Activated CD4-positive, alpha-beta T cell treated with anti-CD3 and anti-CD28 coated beads for 36 hours (primary cell): ENCODE measurements around the gene C9orf153. TPM values are rescaled to one million over a fixed set of nuclear protein-coding genes. Genes with fewer than 3 reads are reported as not detected.
A peak's percentile ranks its signal among the peaks of the same experiment; 100 is the strongest.

Experiments used
- ATAC-seq: fragments of 200-7000 bp; cut with Tn5 transposase; one replicate; pipeline ENCODE4 v1.10.0; 2021; ENCODE audit warnings: mild to moderate bottlenecking, moderate library complexity
- CTCF ChIA-PET: fragments of 350-600 bp; sonication (Branson Sonifier 250); formaldehyde crosslinking; loops from one replicate; lab custom pipeline; 2021; ENCODE audit warnings: antibody characterized with exemption; lab: Charles Lee
- POLR2A ChIA-PET: fragments of 350-600 bp; sonication (Branson Sonifier 250); formaldehyde crosslinking; loops from one replicate; lab custom pipeline; 2021; ENCODE audit warnings: antibody characterized with exemption, inconsistent platforms; lab: Charles Lee
- DNase-seq: peaks from one replicate; pipeline ENCODE4 v3.0.0-alpha.2; 2020
- H3K27ac Mint-ChIP-seq: one replicate; pipeline ENCODE4 v1.8.0; 2021; ENCODE audit warnings: mixed read lengths
- H3K27me3 Mint-ChIP-seq: one replicate; pipeline ENCODE4 v1.8.0; 2021; ENCODE audit warnings: mixed read lengths
- H3K36me3 Mint-ChIP-seq: one replicate; pipeline ENCODE4 v1.8.0; 2021; ENCODE audit warnings: low read depth, mixed read lengths
- H3K4me1 Mint-ChIP-seq: one replicate; pipeline ENCODE4 v1.8.0; 2021; ENCODE audit warnings: mixed read lengths
- H3K4me3 Mint-ChIP-seq: one replicate; pipeline ENCODE4 v1.8.0; 2021; ENCODE audit warnings: mild to moderate bottlenecking, moderate library complexity, mixed read lengths
- H3K9me3 Mint-ChIP-seq: one replicate; pipeline ENCODE4 v1.8.0; 2021; ENCODE audit warnings: low read depth, mixed read lengths
- intact Hi-C, 2 experiments: fragments of 100-400 bp; cut with DNase I in 1 of 2; cut with micrococcal nuclease in 1 of 2; formaldehyde crosslinking; loops; one replicate each; pipeline versions ENCODE4 v1.14.2 to v1.15.1; 2022 to 2024; cut with DNase I, micrococcal nuclease
- total RNA-seq, 2 experiments: library from RNA; stranded (reverse); gene quantifications; one replicate each; pipeline ENCODE4 v1.2.3, GENCODE V29; 2021

C9orf153 gene
- total RNA-seq, 2 experiments from 2014 or later, result 0.25 to 0.46 TPM

- intact Hi-C loops, result loop anchor here in 1 of 2 experiments (2.0 to 5.0 kb wide), 2 partner anchors 36 to 422 kb away; no protein-coding TSS in a partner anchor
- ChIA-PET POLR2A (no interaction called here), CTCF (interaction anchor here (0.6 to 1.1 kb wide), 5 partner anchors 9 to 604 kb away, joined by 3 to 6 read pairs (median 3); no protein-coding TSS in a partner anchor)
- Mint-ChIP-seq H3K9me3 (no peaks in the 10 kb centered on the region), H3K4me3 (no peak overlapping the region), H3K27me3 (no peaks in the 10 kb centered on the region), H3K4me1 (peaks cover 5% of the 10 kb centered on the region), H3K27ac (no peak overlapping the region), H3K36me3 (no peaks in the 10 kb centered on the region)
- ATAC-seq (no peak), DNase-seq (no peak)
Measured at GRCh38 chr9:86238861-86239770, 20.3 kb downstream of the C9orf153 start.

- CTCF ChIA-PET, result no interaction called here
- no peak overlapping the region for H3K27ac Mint-ChIP-seq
- no peaks in the 10 kb centered on the region for H3K4me1 Mint-ChIP-seq
- no peaks in the 10 kb centered on the region for H3K27me3 Mint-ChIP-seq
- H3K4me3 Mint-ChIP-seq, result no peak overlapping the region
- H3K36me3 Mint-ChIP-seq, result no peaks in the 10 kb centered on the region
- intact Hi-C loops, result no loop called here
- POLR2A ChIA-PET, result no interaction called here
- ATAC-seq, result no peak
- no peaks in the 10 kb centered on the region for H3K9me3 Mint-ChIP-seq
- no peak for DNase-seq
Measured at GRCh38 chr9:86230858-86231257, 28.6 kb downstream of the C9orf153 start.

GRCh38 chr9:86222667-86223066 is 36.8 kb downstream of the C9orf153 start:
- no peak overlapping the region for H3K27ac Mint-ChIP-seq
- H3K4me3 Mint-ChIP-seq, result no peak overlapping the region
- H3K27me3 Mint-ChIP-seq, result no peaks in the 10 kb centered on the region
- H3K36me3 Mint-ChIP-seq, result no peaks in the 10 kb centered on the region
- no peak for DNase-seq
- H3K4me1 Mint-ChIP-seq, result no peaks in the 10 kb centered on the region
- H3K9me3 Mint-ChIP-seq, result no peaks in the 10 kb centered on the region
- intact Hi-C loops, result no loop called here
- ATAC-seq, result no peak
- POLR2A ChIA-PET, result no interaction called here
- CTCF ChIA-PET, result no interaction called here

- Mint-ChIP-seq H3K36me3 (no peaks in the 10 kb centered on the region), H3K4me3 (no peak overlapping the region), H3K27me3 (no peaks in the 10 kb centered on the region), H3K27ac (no peak overlapping the region), H3K9me3 (no peaks in the 10 kb centered on the region), H3K4me1 (no peaks in the 10 kb centered on the region)
- DNase-seq (no peak), ATAC-seq (no peak)
- ChIA-PET CTCF (interaction anchor here (0.6 to 5.6 kb wide), 2 partner anchors 17 to 414 kb away, joined by 3 to 20 read pairs; no protein-coding TSS in a partner anchor), POLR2A (interaction anchor here (0.6 to 0.7 kb wide), 2 partner anchors 18 to 47 kb away, joined by 3 read pairs; no protein-coding TSS in a partner anchor)
- intact Hi-C loops, result no loop called here
Measured at GRCh38 chr9:86219606-86220005, 39.9 kb downstream of the C9orf153 start.

GRCh38 chr9:86217076-86217755 is 42.2 kb downstream of the C9orf153 start:
- Mint-ChIP-seq H3K4me3 (no peak overlapping the region), H3K9me3 (no peaks in the 10 kb centered on the region), H3K27ac (no peak overlapping the region), H3K4me1 (no peaks in the 10 kb centered on the region), H3K27me3 (no peaks in the 10 kb centered on the region), H3K36me3 (no peaks in the 10 kb centered on the region)
- CTCF ChIA-PET, result interaction anchor here (5.6 kb wide), 1 partner anchor 14 kb away, joined by 20 read pairs; no protein-coding TSS in a partner anchor
- intact Hi-C loops, result no loop called here
- POLR2A ChIA-PET, result no interaction called here
- DNase-seq, result no peak
- ATAC-seq, result no peak

- DNase-seq (no peak), ATAC-seq (no peak)
- no peaks in the 10 kb centered on the region for H3K9me3 Mint-ChIP-seq
- intact Hi-C loops, result loop anchor here in 1 of 2 experiments (10.0 kb wide), 1 partner anchor 1118 kb away; no protein-coding TSS in a partner anchor
- H3K27me3 Mint-ChIP-seq, result peaks cover 2% of the 10 kb centered on the region
- H3K27ac Mint-ChIP-seq, result no peak overlapping the region
- no peaks in the 10 kb centered on the region for H3K4me1 Mint-ChIP-seq
- POLR2A ChIA-PET, result no interaction called here
- H3K4me3 Mint-ChIP-seq, result no peak overlapping the region
- H3K36me3 Mint-ChIP-seq, result no peaks in the 10 kb centered on the region
- CTCF ChIA-PET, result no interaction called here
Measured at GRCh38 chr9:86207193-86207592, 52.3 kb downstream of the C9orf153 start.

- ChIA-PET POLR2A (interaction anchor here (0.6 kb wide), 1 partner anchor 21 kb away, joined by 4 read pairs; no protein-coding TSS in a partner anchor), CTCF (interaction anchor here (0.6 to 3.1 kb wide), 19 partner anchors 12 to 1130 kb away, joined by 3 to 20 read pairs (median 3); no protein-coding TSS in a partner anchor)
- Mint-ChIP-seq H3K27ac (no peak overlapping the region), H3K9me3 (no peaks in the 10 kb centered on the region), H3K27me3 (peaks cover 6% of the 10 kb centered on the region), H3K4me3 (no peak overlapping the region), H3K36me3 (no peaks in the 10 kb centered on the region), H3K4me1 (peaks cover 3% of the 10 kb centered on the region)
- intact Hi-C loops, result loop anchor here (2.0 to 10.0 kb wide), 4 partner anchors 36 to 1122 kb away; partner anchors contain the start of gene ISCA1 (in 1 of the 2)
- DNase-seq (peak; percentile 30), ATAC-seq (peak; percentile 57)
Measured at GRCh38 chr9:86202338-86202882, 57.0 kb downstream of the C9orf153 start.

GRCh38 chr9:86201474-86202337 is 57.8 kb downstream of the C9orf153 start:
- DNase-seq (no peak), ATAC-seq (no peak)
- Mint-ChIP-seq H3K36me3 (no peaks in the 10 kb centered on the region), H3K27me3 (peaks cover 6% of the 10 kb centered on the region), H3K9me3 (no peaks in the 10 kb centered on the region), H3K4me1 (peaks cover 3% of the 10 kb centered on the region), H3K4me3 (no peak overlapping the region), H3K27ac (no peak overlapping the region)
- POLR2A ChIA-PET, result interaction anchor here (0.6 kb wide), 1 partner anchor 22 kb away, joined by 4 read pairs; no protein-coding TSS in a partner anchor
- intact Hi-C loops, result loop anchor here (2.0 to 10.0 kb wide), 4 partner anchors 37 to 1123 kb away; partner anchors contain the start of gene ISCA1 (in 1 of the 2)
- CTCF ChIA-PET, result interaction anchor here (0.6 to 3.1 kb wide), 23 partner anchors 8 to 1130 kb away, joined by 3 to 20 read pairs (median 3); no protein-coding TSS in a partner anchor

- Mint-ChIP-seq H3K36me3 (no peaks in the 10 kb centered on the region), H3K27ac (no peak overlapping the region), H3K4me3 (no peak overlapping the region), H3K27me3 (peaks cover 6% of the 10 kb centered on the region), H3K9me3 (no peaks in the 10 kb centered on the region), H3K4me1 (peaks cover 3% of the 10 kb centered on the region)
- DNase-seq (no peak), ATAC-seq (no peak)
- intact Hi-C loops, result loop anchor here (5.0 to 10.0 kb wide), 3 partner anchors 82 to 1124 kb away; partner anchors contain the start of gene ISCA1 (in 1 of the 2)
- ChIA-PET POLR2A (no interaction called here), CTCF (interaction anchor here (0.6 to 1.6 kb wide), 5 partner anchors 9 to 249 kb away, joined by 3 to 5 read pairs (median 3); partner anchors contain the start of gene ISCA1)
Measured at GRCh38 chr9:86200599-86201162, 58.8 kb downstream of the C9orf153 start.

GRCh38 chr9:86193088-86193487 is 66.4 kb downstream of the C9orf153 start:
- intact Hi-C loops, result no loop called here
- no peak for DNase-seq
- Mint-ChIP-seq H3K4me3 (no peak overlapping the region), H3K27ac (no peak overlapping the region), H3K9me3 (peaks cover 22% of the 10 kb centered on the region), H3K4me1 (no peaks in the 10 kb centered on the region), H3K27me3 (peaks cover 2% of the 10 kb centered on the region), H3K36me3 (peaks cover 3% of the 10 kb centered on the region)
- CTCF ChIA-PET, result no interaction called here
- POLR2A ChIA-PET, result no interaction called here
- no peak for ATAC-seq
